Ascending aorta (tissue), 2 donors: ENCODE data around the gene MCM9. TPM values are rescaled to one million over a fixed set of nuclear protein-coding genes. Genes with fewer than 3 reads are reported as not detected.
"Not testable (repeated sequence)": the region's sequence is repeated elsewhere in the genome, so short reads cannot be mapped to it uniquely, and the experiment has no call there.

ENCODE experiments used
- DNase-seq, 2 donors: peaks; one replicate each; pipeline ENCODE4 v3.0.0-alpha.2; 2019; ENCODE audit warnings: low spot score in 2 of 2
- H3K27ac ChIP-seq, 2 donors: fragments of 200-600 bp; sonication (generic); one replicate each; pipeline ENCODE4 v1.5.1; 2016 to 2017; ENCODE audit warnings: mild to moderate bottlenecking in 1 of 2
- H3K27me3 ChIP-seq: fragments of 200-600 bp; sonication (generic); one replicate; pipeline ENCODE4 v1.5.1; 2017
- H3K36me3 ChIP-seq, 2 donors: fragments of 200-600 bp; sonication (generic); one replicate each; pipeline ENCODE4 v1.5.1; 2016
- H3K4me1 ChIP-seq, 2 donors: fragments of 200-600 bp; sonication (generic); one replicate each; pipeline ENCODE4 v1.5.1; 2016 to 2017; ENCODE audit warnings: mild to moderate bottlenecking in 1 of 2
- H3K4me3 ChIP-seq, 2 donors: fragments of 200-600 bp; sonication (generic); one replicate each; pipeline ENCODE4 v1.5.1; 2016 to 2017; ENCODE audit warnings: mild to moderate bottlenecking in 1 of 2
- H3K9me3 ChIP-seq, 2 donors: fragments of 200-600 bp; sonication (generic); one replicate each; pipeline ENCODE4 v1.5.1; 2016
- CTCF ChIP-seq, 3 experiments: fragments of 200-600 bp in 2 of 3; fragments of 450-650 bp in 1 of 3; sonication (generic) in 2 of 3; IDR thresholded peaks; one replicate each; pipeline ENCODE4 v1.5.1; 2016 to 2019; ENCODE audit warnings: antibody characterized with exemption in 3 of 3, mild to moderate bottlenecking in 1 of 3, moderate library complexity in 1 of 3
- intact Hi-C: fragments of 100-400 bp; cut with DNase I; formaldehyde crosslinking; loops from one replicate; pipeline ENCODE4 v1.15.1; 2023
- total RNA-seq: library from RNA; depleted of rRNA; stranded (reverse); fragments of >200 nt; gene quantifications from one replicate; pipeline ENCODE4 v1.1.0, GENCODE V29; 2016

Gene MCM9
- total RNA-seq, 1 donor from 2014 or later: 5.5 TPM

GRCh38 chr6:118772886-118773285 lies 162.1 kb downstream of the MCM9 start:
- intact Hi-C loops: no loop called here
- Histone ChIP-seq H3K4me3 (no peak overlapping the region), H3K27ac (no peak overlapping the region), H3K27me3 (no peaks in the 10 kb centered on the region), H3K36me3 (no peaks in the 10 kb centered on the region), H3K4me1 (peaks cover 0 to 4% of the 10 kb centered on the region in 2 donors), H3K9me3 (no peaks in the 10 kb centered on the region)
- DNase-seq: no peak
- no peak for TF ChIP-seq CTCF (IDR thresholded peaks at IDR 0.05)

- no peaks in the 10 kb centered on the region for H3K27me3 ChIP-seq
- no peak for DNase-seq
- no peak overlapping the region for H3K4me3 ChIP-seq
- H3K9me3 ChIP-seq: no peaks in the 10 kb centered on the region
- H3K4me1 ChIP-seq: peaks cover 0 to 2% of the 10 kb centered on the region in 2 donors
- TF ChIP-seq CTCF (IDR thresholded peaks at IDR 0.05): no peak
- intact Hi-C loops: no loop called here
- H3K27ac ChIP-seq: no peak overlapping the region
- no peaks in the 10 kb centered on the region for H3K36me3 ChIP-seq
Measured at GRCh38 chr6:118771253-118771652, 163.7 kb downstream of the MCM9 start.

GRCh38 chr6:118770835-118771234 lies 164.1 kb downstream of the MCM9 start:
- Histone ChIP-seq H3K4me1 (no peaks in the 10 kb centered on the region), H3K27ac (no peak overlapping the region), H3K4me3 (no peak overlapping the region), H3K9me3 (no peaks in the 10 kb centered on the region), H3K36me3 (no peaks in the 10 kb centered on the region), H3K27me3 (no peaks in the 10 kb centered on the region)
- no peak for DNase-seq
- TF ChIP-seq CTCF (IDR thresholded peaks at IDR 0.05): no peak
- intact Hi-C loops: no loop called here

GRCh38 chr6:118770112-118770788 lies 164.7 kb downstream of the MCM9 start:
- Histone ChIP-seq H3K9me3 (no peaks in the 10 kb centered on the region), H3K27ac (no peak overlapping the region), H3K4me3 (no peak overlapping the region), H3K4me1 (no peaks in the 10 kb centered on the region), H3K36me3 (no peaks in the 10 kb centered on the region), H3K27me3 (no peaks in the 10 kb centered on the region)
- TF ChIP-seq CTCF (IDR thresholded peaks at IDR 0.05): no peak
- intact Hi-C loops: no loop called here
- DNase-seq: no peak

GRCh38 chr6:118768904-118769325 lies 166.0 kb downstream of the MCM9 start:
- intact Hi-C loops: no loop called here
- Histone ChIP-seq H3K9me3 (no peaks in the 10 kb centered on the region), H3K27me3 (no peaks in the 10 kb centered on the region), H3K4me1 (no peaks in the 10 kb centered on the region), H3K27ac (no peak overlapping the region), H3K36me3 (no peaks in the 10 kb centered on the region), H3K4me3 (no peak overlapping the region)
- no peak for DNase-seq
- TF ChIP-seq CTCF (IDR thresholded peaks at IDR 0.05): no peak

- Histone ChIP-seq H3K27ac (no peak overlapping the region), H3K9me3 (no peaks in the 10 kb centered on the region), H3K36me3 (no peaks in the 10 kb centered on the region), H3K4me3 (no peak overlapping the region), H3K4me1 (no peaks in the 10 kb centered on the region), H3K27me3 (no peaks in the 10 kb centered on the region)
- DNase-seq: no peak
- intact Hi-C loops: no loop called here
- no peak for TF ChIP-seq CTCF (IDR thresholded peaks at IDR 0.05)
Measured at GRCh38 chr6:118768441-118768840, 166.5 kb downstream of the MCM9 start.

GRCh38 chr6:118765316-118765715 lies 169.6 kb downstream of the MCM9 start:
- H3K36me3 ChIP-seq, H3K27me3 ChIP-seq, H3K27ac ChIP-seq, H3K4me1 ChIP-seq, H3K4me3 ChIP-seq, H3K9me3 ChIP-seq, DNase-seq, intact Hi-C loops: not testable (repeated sequence)
